DMS114 treated with DMSO at 0.1 percent for 48 hours (cell line): ENCODE measurements around the gene PRKAG2.
"Not testable (repeated sequence)": the region's sequence is repeated elsewhere in the genome, so short reads cannot be mapped to it uniquely, and the experiment has no call there.

ENCODE experiments used
- DNase-seq: peaks from one replicate; lab custom pipeline; 2025; ENCODE audit not compliant: unreplicated experiment; lab: John Stamatoyannopoulos, UW

Gene PRKAG2

DNA sequence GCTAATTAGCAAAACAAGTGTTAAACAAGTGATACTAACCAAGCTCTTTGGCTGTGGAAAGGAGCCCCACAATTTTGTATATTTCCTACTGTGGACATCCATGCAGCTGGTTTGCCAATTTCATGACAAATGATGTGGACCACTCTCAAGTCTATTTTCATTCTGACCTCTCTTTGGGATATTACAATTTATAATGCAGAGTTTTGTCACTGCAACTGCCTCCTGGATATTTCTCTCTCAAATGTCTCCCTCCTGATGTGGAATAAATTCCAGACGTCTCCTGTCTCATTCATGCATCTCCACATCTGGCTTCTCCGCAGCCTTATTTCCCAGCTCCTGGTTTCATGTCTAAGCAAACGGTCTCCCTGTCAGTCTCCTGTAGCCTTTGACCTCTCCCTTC, 276.6 kb downstream of the PRKAG2 start:
- DNase-seq = no peak

DNA sequence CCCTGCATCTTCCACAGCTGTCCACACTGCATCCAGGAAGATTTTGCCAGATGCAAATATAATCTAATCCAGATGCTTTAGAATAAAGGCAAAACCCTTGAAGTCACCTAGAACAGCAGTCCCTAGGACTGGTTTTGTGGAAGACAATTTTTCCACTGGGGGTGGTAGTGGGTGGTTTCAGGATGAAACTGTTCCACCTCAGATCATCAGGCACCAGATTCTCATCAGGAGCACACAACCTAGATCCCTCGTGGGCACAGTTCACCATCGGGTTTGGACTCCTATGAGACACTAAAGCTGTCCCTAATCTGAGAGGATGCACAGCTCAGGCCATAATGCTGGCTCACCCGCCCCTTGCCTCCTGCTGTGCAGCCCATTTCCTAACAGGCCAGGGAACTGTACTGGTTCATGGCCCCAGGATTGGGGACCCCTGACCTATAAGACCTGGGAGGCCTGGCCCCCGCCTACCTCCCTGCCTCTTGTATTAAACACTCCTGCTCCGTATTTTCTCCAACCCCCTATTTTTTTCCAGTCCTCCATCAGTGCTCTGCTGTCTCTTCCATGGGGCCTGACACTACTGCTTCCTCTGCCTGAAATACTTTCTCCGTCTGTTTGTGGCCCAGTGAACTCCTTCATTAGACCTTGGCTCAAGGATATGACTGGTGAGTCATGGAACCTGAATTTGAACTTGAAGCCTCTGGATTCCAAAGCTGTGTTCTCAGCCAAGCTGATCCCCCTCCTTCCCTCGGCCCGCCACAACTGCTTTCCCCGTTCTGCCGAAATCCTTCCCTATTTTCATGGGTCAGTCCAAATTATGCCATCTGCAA, 277.3 kb downstream of the PRKAG2 start:
- DNase-seq = no peak

DNA sequence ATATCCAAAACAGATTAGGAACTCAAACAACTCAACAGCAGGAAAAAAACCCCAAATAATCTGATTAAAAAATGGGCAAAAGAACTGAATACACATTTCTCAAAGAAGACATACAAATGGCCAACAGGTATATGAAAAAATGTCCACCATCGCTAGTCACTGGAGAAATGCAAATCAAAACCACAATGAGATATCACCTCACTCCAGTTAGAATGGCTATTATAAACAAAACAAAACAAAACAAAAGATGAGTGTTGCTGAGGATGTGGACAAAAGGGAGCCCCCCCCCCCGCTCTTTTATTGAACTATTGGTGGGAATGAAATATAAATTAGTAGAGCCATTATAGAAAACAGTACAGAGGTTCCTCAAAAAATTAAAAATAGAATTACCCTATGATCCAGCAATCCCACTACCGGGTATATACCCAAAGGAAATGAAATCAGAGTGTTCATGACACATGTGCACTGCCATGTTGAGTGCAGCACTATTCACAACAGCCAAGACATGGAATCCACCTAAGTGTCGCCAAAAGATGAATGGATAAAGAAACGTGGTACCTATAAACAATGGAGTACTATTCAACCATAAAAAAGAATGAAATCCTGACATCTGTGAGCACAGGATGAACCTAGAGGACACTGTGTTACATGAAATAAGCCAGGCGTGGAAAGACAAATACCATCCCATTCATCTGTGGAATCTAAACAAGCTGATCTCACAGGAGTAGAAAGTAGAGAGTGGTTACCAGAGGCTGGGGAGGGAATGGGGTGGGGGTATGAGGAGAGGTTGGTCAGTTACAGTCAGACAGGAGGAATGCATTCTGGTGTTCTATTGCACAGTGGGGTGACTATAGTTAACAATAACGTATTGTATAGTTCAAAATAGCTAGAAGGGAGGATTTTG, 279.1 kb downstream of the PRKAG2 start:
- DNase-seq = no peak

DNA sequence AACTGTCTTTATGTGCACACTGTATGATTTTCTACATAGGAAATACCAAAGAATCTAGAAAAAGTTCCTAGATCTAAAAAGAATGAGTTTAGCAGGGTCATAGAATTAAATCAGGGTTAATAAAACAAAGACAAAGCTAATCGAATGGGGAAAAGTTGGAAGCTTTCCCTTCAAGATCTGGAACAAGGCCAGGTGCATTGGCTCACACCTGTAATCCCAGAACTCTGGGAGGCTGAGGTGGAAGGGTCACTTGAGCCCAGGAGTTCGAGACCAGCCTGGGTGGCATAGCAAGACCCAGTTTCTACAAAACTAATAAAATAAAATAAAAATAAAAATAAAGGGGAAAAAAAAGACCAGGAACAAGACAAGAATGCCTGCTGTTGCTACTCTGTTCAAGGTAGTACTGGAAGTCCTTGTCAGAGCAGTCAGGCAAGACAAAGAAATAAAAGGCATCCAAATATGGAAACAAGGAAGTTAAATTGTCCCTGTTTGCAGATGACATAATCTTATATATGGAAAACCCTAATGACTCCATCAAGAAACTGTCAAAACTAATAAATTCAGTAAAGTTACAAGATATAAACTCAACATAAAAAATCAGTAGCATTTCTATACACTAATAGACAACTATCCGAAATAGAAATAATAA, 281.1 kb downstream of the PRKAG2 start:
- DNase-seq = no peak

DNA sequence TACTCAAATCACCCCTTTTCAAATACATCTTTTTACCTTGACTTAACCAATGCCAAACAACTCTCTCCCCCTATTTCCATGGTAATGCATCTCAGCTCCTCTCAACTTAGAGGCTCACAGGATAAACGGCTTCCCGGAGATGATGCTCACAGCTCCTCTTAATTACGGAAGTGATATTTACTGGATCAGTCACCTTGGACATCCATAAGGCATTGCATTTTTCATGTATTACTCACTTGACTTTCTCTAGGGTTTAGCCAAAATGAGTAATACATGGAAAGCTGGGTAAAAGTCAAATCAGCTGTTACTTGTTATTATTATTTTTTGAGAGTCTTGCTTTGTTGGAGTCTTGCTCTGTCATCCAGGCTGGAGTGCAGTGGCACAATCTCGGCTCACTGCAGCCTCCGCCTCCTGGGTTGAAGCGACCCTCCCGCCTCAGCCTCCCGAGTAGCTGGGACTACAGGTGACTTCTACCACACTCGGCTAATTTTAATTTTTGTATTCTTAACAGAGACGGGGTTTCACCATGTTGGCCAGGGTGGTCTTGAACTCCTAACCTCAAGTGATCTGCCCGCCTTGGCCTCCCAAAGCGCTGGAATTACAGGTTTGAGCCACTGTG, 283.9 kb downstream of the PRKAG2 start:
- no peak for DNase-seq

DNA sequence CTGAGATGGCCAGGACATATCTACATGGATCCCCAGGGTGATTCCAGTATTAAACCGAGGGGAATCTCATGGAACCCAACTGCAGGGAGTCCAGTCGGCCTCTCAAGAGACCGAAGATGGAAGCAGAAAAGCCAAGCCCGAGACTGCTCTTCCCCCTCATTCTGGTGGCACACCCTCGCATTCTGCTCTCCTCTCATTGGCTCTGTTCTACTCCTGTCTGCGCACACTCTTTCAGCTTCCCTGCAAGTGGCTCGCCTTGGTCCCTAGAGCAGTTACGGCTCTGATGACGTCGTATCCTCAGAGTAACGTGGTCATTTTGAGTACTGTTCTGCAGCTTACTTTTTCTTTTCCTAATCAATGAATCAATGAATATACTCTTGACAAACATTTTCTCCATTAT, 284.6 kb downstream of the PRKAG2 start:
- no peak for DNase-seq

DNA sequence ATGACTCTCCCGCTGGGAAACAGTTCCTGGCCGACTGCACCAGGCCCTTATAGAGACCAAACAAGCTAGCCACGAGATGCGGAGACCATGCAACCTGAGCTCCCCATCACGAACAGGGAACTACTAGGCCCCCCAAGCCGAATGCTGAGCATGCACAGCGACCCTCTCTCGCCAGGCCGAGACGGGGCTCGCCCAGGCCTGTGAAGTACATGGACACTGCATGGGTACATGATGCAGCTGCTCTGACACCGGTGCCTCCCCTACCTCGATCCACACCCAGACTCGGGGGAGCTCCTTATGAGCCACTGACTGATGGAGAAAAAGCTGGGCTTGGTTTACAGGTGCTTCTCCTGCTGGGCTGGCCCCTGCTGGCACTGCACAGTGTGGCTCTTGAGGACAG, 285.0 kb downstream of the PRKAG2 start:
- no peak for DNase-seq

DNA sequence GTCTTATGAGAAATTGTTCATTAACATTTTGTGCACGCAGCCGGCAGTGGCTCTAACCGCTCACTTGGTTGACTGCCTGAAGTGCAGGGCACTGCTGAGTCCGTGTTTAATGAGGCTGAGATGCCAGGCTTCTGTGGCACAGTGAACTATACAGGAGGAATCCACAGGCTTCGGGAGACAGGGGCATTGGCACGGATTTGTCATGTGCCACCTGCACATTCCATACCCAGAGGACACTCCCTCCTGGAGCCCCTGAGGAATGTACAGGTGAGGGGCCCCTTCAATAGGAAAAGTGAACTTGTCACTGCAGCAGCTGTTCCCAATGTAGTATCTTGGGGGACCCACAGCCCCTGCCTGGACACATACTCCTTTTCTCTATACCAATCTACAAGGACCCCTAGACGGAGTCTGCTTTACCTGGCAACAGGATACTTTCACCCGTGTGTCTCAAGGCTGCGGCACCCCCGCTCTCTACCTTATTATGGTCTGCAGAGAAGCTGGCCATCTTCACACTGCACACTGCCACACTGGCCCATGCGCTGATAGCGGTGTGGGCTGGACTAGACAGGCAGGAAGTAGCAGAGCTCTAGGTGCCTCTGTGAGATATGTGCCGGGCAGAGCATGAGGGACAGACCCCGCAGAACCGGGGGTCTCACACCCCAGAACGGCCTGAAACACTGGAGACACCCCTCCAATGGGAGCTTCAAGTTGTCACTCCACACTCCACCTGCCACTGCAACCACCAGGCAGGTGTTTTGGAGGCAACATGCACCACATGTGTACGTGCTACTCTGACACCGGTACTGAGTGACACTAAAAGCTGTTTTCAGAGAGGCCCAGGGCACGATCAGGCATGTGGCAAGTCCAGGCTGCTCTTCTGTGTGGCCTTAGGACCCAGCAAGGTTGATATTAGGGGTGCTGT, 285.8 kb downstream of the PRKAG2 start:
- no peak for DNase-seq

DNA sequence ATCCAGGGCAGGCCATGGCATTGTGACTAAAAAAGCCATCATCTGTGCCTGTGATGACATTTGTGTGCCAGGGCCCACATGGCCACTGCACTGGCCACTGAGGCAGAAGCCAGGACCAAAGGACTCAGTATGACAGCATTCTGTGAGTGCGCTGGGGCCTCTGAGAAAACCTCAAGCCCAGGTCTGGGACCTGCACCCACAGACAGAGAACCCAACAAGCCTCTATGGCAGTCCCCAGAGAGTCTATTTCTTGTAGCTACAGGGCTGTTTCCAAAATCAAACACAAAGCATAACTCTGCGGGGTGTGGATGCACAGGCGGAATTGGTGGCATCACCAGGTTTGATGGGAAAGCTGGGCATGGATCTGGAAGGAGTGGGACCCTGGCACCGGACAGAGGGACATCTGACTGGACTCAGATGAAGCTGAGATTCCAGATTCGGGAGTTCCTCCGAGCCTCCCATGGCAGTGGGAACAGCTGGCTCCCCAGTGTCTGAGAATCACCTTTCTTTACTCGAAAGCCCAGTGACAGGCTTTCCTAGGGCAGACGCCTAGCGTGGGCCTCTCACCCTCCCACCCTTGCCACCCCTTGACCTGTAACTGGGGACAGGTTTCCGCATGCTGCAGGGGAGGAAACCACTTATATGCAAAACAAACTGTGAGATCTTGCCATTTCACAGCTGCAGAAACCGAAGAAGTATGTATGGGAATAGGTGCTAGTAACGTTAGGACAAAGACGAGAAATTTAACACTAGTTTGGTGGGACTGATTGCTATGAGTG, 286.7 kb downstream of the PRKAG2 start:
- no peak for DNase-seq

DNA sequence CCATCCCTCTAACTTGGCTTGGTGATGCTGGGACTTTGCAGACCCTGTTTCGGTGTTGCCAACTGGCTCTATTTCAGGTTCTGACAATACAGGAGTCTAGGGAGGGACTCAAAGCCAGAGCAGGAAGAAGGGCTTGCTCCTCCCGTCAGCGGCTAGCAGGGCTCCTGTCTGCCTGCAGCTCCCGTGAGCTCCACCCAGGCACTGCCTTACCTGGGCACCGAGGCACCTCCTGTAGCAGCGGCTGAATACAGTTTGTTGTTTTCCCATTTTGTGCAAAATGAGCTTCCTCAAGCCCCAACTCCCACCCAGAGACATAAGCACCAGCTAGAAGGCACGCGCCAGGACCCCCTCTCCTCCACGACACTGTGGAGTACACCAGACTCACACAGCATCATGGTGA, 287.9 kb downstream of the PRKAG2 start:
- DNase-seq = no peak

DNA sequence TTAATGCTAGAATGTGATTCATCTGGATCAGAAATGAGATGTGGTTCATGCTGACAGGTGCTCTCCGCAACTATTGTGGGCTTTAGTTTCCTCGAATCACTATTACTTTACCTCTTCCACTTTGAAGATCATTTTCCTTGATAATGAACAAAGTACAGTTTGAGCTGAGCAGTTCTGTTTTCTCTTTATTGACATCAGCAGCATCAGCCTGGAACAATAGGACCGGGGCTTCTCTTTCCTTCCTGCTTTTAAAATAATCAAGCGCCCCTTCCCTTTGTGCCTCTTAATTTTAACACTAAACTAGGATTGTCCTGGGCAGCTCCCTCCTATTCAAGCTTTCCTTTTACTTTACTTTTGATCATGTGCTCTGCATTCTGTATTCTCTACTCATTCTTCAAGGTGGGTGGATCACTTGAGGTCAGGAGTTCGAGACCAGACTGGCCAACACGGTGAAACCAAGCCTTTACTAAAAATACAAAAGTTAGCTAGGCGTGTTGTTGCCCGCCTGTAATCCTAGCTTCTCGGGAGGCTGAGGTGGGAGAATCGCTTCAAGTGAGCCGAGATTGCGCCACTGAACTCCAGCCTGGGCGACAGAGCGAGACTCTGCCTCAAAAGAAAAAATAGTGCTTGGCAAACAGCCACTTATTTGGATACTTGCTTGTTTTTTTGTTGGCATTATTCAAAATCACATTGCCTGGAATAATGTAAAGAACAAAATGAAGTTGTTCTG, 290.2 kb downstream of the PRKAG2 start:
- DNase-seq = no peak

DNA sequence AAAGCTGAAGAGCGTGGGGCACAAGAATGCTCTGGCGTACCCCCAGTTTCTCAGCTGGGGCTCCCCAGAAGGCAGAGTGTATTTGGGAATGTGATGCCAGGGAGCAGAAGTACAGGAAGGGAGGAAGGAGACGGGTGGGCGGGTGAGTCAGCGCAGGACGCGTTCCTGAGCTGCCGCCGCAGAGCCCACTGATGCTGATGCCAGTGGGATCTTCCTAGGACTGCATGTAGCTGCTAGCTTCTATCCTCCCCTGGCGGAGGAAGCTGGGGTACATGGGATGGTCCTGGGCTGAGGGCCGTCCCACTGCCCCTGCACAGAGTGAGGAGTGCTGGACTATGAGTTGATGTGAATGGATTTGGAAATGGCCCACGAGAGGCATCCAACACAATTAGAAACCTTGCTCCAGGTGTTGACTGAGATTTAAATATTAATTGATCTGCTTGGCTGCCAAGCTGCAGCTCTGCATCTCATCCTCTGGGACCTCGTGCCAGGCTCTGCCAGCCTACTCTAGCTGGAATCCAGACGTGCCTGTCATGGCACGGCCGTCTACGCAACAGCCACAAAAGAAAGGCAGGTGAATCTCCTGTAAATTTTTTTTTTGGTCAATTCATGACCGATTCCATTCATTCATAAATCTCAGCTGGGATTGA, 291.0 kb downstream of the PRKAG2 start:
- DNase-seq = no peak

DNA sequence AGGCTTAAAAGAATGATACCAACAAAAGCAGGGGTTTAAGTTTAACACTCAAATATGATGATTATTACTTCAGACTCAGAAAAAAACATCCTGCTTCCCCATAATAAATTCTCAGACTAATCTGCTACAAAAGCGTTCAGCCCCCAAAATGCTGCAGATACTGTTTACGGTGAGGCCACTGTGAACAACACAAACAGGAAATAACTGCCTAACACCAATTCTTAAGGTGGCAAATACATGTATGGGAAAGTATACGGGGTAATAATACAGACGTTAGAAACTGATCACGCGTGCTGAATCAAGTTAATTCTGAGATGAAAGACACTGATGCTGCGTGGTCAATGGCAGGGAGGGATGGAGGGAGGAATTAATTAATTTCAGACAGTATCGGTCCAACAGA, 295.2 kb downstream of the PRKAG2 start:
- DNase-seq = no peak

DNA sequence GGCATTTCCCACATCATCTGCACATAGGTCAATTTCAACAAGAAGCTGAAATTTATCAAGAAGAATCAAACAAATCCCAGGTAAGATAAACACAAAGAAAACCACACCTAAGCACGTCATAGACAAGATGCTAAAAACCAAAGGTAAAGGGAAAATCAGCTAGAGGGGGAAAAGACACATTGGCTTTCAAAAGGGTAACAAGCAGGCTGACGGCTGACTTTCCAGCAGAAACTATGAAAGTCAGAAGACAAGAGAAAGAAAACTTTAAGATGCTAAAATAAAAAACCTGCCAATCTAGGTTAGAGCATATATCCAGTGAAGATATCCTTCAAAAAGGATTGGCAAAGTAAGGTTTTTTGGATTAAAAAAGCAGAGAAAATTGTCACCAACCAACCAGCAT, 297.3 kb downstream of the PRKAG2 start:
- no peak for DNase-seq

DNA sequence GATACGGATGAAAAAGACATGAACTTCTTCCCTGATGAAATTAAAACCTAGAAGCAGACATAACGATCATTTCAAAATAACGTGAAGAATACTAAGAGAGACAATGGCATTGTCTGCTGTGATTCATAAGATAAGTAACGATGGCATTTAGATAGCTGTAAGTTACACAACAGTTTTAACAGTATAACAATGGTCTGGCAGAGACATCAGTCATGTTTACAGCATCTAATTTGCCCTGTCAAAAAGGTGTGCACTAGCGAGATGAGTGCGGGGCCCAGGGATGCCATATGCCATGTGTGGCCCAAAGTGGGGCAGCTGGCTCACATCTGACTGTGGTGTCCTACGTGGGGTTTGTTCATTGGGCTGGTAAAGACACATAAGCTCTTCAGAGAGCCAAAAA, 301.5 kb downstream of the PRKAG2 start:
- no peak for DNase-seq

DNA sequence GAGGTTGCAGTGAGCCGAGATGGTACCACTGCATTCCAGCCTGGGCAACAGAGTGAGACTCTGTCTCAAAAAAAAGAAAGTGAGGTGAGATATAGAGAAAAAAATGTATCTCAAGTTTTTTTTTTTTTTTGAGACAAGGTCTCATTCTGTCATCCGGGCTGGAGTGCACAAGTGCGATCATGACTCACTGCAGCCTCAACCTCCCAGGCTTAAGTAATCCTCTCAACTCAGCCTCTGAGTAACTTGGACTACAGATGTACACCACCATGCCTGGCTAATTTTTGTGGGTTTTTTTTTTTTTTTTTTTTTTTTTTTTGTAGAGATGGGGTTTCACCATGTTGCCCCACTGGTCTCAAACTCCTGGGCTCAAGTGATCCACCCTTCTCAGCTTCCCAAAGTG, 303.9 kb downstream of the PRKAG2 start:
- not testable (repeated sequence) for DNase-seq

DNA sequence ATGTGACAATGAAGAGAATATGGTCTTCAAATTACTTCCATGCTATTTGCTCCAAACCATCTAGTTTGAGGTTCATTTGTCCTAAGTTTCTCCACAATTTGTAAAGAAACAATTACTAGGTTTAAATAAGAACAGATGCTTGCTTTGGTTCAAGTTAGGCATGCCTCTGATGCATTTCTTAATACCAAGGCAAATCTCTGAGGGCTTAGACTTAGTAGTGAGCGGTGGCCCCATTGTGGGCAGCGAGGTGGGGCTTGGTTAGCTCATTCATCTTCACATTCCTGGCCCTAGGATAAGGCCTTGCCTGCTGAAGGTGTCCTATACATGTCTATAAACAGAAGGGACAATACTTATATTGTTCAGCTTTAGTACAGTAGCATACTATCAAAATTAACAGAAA, 304.8 kb downstream of the PRKAG2 start:
- DNase-seq = no peak

DNA sequence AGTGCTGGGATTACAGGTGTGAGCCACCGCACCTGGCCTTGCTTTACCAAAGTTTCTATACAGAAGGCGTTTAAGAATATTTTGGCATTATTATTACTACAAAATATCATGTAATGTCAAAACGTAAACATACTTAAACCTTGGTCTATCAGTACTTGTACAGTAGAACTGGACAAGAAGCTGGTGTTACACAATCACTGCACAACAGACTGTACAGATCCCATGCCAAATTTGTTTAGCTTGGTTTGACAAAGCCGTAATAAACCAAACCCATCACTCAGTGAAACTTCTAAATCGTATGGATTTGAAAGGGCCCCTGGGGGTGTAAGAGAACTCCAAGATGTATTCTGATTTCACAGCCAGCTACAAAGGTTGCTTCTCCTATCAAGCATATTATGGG, 305.4 kb downstream of the PRKAG2 start:
- no peak for DNase-seq
